ENCODE results near the gene ERC1.
"Not testable (repeated sequence)": the region's sequence is repeated elsewhere in the genome, so short reads cannot be mapped to it uniquely, and the experiment has no call there.

Gene ERC1

DNA sequence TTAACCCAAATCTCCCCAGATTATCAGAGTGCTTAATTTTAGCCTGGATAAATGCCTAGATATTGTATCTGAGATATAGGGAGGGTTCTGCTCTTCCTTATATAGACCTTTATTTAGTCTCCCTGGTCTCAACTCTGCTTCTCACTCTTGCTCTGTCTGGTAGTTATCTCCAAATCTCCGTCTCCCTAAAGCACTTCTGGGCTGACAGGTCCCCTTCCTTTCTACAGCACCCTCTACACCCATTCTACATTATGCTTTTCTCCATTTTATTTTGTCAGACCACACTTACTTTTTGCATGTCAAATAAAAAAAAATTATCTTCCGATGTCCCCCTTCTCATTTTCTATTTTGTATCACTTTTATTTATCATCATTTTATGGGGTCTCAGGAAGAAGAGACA lies 2.0 kb upstream of the ERC1 start:
- DNase-seq: no peak

GRCh38 chr12:989751-990660 lies 1.0 kb upstream of the ERC1 start:
- peak; percentile 53 for DNase-seq

GRCh38 chr12:991350-992333 lies 619 bp downstream of the ERC1 start:
- no peak for DNase-seq

DNA sequence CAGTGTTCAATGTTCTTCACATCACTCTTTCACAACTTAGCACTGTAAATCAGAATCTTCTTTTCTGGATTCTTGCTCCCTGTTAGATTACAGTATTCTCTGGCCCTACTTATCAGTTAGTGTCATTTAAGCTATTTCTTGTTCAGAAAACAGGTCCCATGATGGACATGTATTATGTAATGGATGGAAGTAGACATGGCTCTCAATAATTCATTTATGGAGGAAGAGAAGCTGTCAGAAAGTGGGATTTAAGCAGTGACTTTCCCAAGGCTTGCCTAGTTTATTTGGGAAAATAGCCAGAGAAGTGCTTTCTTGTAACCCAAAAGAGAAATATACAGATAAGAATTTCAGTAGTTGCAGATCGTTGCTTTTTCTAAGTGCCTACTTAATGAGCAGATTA lies 1.6 kb downstream of the ERC1 start:
- no peak for DNase-seq

GRCh38 chr12:996881-997280 lies 5.9 kb downstream of the ERC1 start:
- DNase-seq: no peak

DNA sequence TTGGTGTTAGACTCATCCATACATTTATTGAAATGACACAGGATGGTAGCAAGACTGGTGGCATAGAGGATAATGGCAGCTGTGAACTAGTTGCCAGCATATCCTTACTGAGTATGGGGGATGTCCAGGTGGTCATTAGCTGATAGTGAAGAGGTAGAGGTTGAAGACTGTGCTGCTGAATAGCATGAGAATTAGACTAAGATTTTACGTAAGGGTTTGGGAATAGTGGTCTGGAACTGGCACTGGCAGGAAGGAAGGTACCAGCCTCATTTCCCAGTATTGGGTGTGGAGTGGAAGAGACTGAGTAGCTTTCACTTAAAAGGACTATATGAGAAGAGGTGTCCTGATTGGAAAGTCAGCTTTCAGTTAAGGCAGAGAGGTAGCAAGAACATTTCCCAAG lies 6.5 kb downstream of the ERC1 start:
- no peak for DNase-seq

DNA sequence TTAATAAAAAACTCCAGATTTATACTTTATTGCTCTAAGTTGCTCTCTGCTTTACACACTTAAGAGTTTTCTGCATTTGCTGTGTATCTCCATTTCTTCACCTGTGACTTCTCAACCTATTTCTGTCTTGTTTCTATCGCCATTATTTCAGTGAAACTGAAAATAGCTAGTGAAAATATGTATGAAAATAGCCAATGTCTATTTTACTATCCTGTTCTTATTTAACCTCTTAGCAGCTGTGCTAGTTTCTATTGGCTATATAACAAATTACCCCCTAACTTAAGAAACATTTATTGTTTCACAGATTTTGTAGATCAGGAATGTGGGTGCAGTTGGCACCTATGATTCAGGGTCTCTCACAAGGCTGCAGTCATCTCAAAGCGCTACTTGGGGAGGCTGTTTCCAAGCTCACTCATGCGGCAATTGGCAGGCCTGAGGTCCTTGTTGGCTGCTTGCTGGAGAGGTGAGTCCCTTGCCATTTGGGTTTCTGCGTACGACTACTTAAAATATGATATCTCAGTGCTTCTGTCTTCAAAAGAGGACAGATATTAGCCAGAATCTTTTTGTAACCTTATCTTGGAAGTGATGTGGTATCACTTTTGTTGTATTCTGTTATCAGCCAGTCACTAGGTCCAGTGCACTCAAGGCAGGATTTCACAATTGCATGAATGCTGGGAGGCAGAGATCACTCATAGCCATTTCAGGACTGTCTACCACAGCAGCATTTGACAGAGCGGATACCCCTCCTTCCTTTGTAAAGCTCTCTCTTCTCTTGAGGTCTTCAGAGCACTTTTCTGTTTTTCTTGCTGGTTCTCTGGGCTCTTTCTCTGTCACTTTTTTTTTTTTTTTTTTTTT lies 7.2 kb downstream of the ERC1 start:
- no peak for DNase-seq

- not testable (repeated sequence) for DNase-seq
These were observed 8.7 kb downstream of the ERC1 start for GRCh38 chr12:999736-1000135.

DNA sequence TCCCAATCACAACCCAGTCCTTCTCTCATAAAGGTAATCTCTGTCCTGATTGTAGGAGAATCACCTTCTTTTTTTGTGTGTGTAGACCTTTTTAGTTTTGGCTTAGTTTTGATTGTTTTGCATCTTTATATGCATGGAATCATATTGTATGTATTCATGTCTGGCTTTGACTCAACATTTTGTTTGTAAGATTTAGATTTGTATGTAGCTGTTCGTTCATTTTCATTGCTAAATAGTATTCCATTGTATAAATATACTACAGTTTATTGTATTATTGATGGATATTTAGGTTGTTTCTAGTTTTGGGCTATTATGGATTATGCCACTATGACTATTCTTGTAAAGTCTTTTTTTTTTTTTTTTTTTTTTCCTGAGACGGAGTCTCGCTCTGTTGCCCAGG lies 10.5 kb downstream of the ERC1 start:
- no peak for DNase-seq

GRCh38 chr12:1003600-1004271 lies 12.7 kb downstream of the ERC1 start:
- DNase-seq: no peak

DNA sequence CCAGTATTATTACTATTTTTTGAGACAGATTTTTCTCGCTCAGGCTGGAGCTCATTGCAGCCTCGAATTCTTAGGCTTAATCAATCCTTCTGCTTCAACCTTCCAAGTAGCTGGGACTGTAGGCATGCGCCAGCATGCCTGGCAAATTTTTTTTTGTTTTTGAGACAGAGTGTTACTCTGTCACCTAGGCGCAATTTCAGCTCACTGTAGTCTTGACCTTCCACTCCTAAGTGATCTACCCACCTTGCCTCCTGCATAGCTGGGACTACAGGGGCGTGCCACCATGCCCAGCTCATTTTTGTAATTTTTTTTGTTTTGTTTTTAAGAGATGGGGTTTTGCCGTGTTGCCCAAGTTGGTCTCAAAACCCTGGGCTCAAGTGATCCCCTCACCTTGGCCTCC lies 15.2 kb downstream of the ERC1 start:
- DNase-seq: no peak

DNA sequence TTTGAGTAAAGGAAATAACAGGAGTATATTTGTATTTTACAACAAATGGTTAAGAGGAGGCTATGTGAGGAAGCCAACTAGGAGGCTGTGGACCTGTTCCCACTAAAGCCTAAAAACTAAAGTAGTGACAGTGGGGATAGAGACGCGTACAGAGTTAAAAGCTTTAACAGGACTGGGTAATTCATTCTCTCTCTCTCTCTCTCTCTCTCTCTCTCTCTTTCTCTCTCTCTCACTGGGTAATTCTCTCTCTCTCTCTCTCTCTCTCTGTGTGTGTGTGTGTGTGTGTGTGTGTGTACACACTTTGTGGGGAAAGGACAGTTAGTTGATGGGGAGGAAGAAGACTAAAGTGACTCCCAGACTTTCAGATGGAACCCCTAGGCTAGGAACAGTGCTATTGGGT lies 16.3 kb downstream of the ERC1 start:
- DNase-seq: no peak

DNA sequence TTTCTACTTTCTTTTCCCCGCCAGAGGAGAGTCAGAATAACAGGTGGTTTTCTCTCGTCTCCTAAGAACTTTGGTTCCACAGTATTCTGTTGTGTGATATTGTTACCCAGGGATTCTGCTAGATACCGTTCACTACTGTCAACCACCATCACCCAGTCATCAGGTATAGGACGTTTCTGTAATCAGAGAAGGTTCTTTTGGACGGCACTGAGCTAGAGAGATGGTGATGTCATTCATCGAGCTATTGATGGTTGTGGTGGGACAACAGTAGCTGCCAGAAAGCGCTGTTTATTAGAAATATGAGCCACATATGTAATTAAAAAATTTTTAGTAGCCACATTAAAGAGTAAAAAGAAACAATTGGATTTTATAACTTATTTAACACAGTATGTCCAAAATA lies 17.0 kb downstream of the ERC1 start:
- DNase-seq: no peak

- no peak for DNase-seq
These were observed 20.1 kb downstream of the ERC1 start for GRCh38 chr12:1011091-1011490.

DNA sequence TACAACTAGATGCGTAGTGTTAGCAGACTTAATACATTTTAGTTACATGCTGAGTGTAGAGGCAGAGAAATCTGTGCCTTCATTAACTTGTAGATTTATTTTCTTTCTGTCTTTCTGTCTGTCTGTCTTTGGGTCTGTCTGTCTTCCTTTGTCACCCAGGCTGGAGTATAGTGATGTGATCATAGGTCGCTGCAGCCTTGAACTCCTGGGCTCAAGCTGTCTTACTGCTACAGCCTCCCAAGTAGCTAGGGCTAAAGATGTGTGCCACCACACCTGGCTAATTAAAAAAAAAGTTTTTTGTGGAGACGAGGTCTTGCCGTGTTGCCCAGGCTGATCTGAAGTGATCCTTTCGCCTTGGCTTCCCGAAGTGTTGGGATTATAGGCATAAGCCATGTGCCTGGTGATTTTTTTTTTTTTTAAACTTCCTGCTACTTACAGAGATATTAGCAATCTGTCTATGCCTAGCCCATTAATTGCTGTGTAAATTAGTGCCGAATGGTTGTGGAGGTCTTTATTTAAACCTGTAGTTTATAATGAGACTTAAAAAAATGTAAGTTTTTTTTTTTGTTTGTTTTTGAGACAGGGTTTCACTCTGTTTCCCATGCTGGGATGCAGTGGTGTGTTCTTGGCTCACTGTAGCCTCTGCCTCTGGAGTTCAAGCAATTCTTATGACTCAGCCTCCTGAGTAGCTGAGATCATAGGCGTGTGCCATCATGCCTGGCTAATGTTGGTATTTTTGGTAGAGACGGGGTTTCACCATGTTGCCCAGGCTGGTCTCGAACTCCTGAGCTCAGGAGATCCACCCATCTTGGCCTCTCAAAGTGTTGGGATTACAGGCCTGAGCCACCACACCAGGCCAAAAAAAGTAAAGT lies 22.8 kb downstream of the ERC1 start:
- no peak for DNase-seq

DNA sequence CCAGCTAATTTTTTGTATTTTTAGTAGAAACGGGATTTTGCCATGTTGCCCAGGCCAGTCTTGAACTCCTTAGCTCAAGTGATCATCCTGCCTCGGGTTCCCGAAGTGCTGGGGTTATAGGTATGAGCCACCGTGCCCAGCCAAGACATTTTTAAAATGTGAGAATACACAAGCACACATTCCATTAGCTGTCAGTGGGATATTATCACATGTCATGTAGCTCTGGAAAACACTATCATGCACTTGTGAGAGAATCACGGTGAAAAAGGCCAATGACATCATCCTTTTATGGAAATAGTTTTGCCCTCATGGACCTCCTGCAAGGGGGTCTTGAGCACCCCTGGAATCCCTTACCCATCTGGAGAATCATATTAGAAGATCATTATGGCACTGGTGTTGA lies 28.3 kb downstream of the ERC1 start:
- DNase-seq: no peak

DNA sequence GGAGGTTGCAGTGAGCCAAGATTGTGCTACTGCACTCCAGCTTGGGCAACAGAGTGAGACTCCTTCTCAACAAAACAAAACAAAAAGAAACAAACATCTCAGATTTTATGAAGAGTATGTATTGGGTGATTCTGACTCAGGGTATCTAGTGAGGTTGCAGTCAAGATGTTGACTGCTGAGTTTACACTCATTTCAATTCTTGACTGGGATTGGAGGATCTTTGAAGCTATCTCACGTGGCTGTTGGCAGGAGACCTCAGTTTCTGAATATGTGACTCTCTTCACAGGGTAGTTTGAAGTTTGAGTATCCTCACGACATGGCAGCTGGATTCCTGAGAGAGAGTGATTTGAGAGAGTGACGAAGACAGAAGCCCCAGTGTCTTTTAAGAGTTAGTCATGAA lies 29.4 kb downstream of the ERC1 start:
- no peak for DNase-seq

GRCh38 chr12:1022032-1022970 lies 31.3 kb downstream of the ERC1 start:
- DNase-seq: no peak

- DNase-seq: no peak
These were observed 39.8 kb downstream of the ERC1 start for GRCh38 chr12:1030779-1031178.

DNA sequence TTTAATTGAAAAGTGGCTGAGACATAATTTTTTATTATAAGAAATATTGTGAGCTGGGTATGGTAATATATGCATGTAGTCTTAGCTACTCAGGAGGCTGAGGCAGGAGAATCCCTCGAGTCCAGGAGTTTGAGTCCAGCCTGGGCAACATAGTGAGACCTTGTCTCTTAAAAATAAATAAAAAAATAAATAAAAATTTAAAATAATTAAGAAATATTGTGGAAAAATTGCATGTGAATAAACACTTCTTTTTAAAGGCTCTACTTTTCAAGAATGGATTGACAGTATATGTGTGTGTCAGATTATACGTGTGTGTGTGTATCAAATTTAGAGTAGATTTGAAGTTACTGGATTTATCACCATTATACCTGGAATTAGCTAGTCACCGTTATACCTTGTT lies 43.2 kb downstream of the ERC1 start:
- DNase-seq: no peak

All from right forelimb (tissue), 1 donor.